Muscle of leg (tissue), 11 donors: ENCODE results near the gene RGL1. TPM values are rescaled to one million over a fixed set of nuclear protein-coding genes. Genes with fewer than 3 reads are reported as not detected.

Experiments
- DNase-seq: peaks from one replicate; pipeline ENCODE4 v3.0.0; 2013
- H3K27ac ChIP-seq: one replicate; pipeline ENCODE4 v1.5.1; 2013; ENCODE audit warnings: mild to moderate bottlenecking, low read length, control low read depth
- H3K27me3 ChIP-seq: one replicate; pipeline ENCODE4 v1.6.1; 2013; ENCODE audit warnings: low read length; ENCODE audit not compliant: control insufficient read depth, insufficient read depth
- H3K36me3 ChIP-seq: one replicate; pipeline ENCODE4 v1.6.1; 2013; ENCODE audit warnings: low read length; ENCODE audit not compliant: control insufficient read depth, insufficient read depth
- H3K4me1 ChIP-seq: one replicate; pipeline ENCODE4 v1.6.1; 2013; ENCODE audit warnings: low read length; ENCODE audit not compliant: control insufficient read depth, insufficient read depth
- H3K4me3 ChIP-seq: one replicate; pipeline ENCODE4 v1.5.1; 2013; ENCODE audit warnings: low read length, control low read depth
- H3K9me3 ChIP-seq: replicated peaks from 2 replicates; pipeline ENCODE4 v1.6.1; 2013; ENCODE audit warnings: low read depth, low read length; ENCODE audit not compliant: control insufficient read depth
- WGBS: methylation state at CpG from one replicate; pipeline ENCODE4 v1.1.5; 2013; ENCODE audit warnings: missing lambda C conversion rate; ENCODE audit not compliant: insufficient coverage; 5-methylcytosine and 5-hydroxymethylcytosine counted together
- polyA plus RNA-seq, 8 donors: library from polyadenylated mRNA; unstranded; fragments of 120-200 nt; gene quantifications; one replicate each; pipeline versions ENCODE4 v1.2.1 to v1.2.3, GENCODE V29; 2013; ENCODE audit warnings: inconsistent platforms in 1 of 8, low replicate concordance in 1 of 8; ENCODE audit not compliant: insufficient read length in 8 of 8, insufficient read depth in 1 of 8
- total RNA-seq: library from RNA; stranded (reverse); fragments of 120-200 nt; gene quantifications from one replicate; pipeline ENCODE4 v1.2.4, GENCODE V29; 2013

RGL1 gene
- total and polyA plus RNA-seq, 9 donors = 20.8 to 40.5 (median 28.3) TPM

GRCh38 chr1:183956559-183957188 is 151.8 kb downstream of the RGL1 start:
- H3K27ac ChIP-seq = no peak overlapping the region
- peaks cover 5% of the 10 kb centered on the region for H3K4me1 ChIP-seq
- peak; percentile 71 for DNase-seq
- no peak overlapping the region for H3K4me3 ChIP-seq
- H3K9me3 ChIP-seq = no peaks in the 10 kb centered on the region
- H3K36me3 ChIP-seq = no peaks in the 10 kb centered on the region
- WGBS = 75% methylated on average over 1 of the region's 2 CpGs
- H3K27me3 ChIP-seq = no peaks in the 10 kb centered on the region

GRCh38 chr1:183957216-183957830 is 152.4 kb downstream of the RGL1 start:
- peaks cover 5% of the 10 kb centered on the region for H3K4me1 ChIP-seq
- no peaks in the 10 kb centered on the region for H3K27me3 ChIP-seq
- no peak overlapping the region for H3K4me3 ChIP-seq
- no peak overlapping the region for H3K27ac ChIP-seq
- no peak for DNase-seq
- WGBS = 100% methylated on average over 1 of the region's 4 CpGs
- no peaks in the 10 kb centered on the region for H3K9me3 ChIP-seq
- H3K36me3 ChIP-seq = no peaks in the 10 kb centered on the region

GRCh38 chr1:183958958-183959357 is 154.0 kb downstream of the RGL1 start:
- no peaks in the 10 kb centered on the region for H3K9me3 ChIP-seq
- no peak overlapping the region for H3K4me3 ChIP-seq
- H3K27me3 ChIP-seq = no peaks in the 10 kb centered on the region
- WGBS = 36% methylated on average over 1 of the region's 1 CpG
- DNase-seq = peak; percentile 50
- no peak overlapping the region for H3K27ac ChIP-seq
- no peaks in the 10 kb centered on the region for H3K36me3 ChIP-seq
- H3K4me1 ChIP-seq = no peaks in the 10 kb centered on the region

GRCh38 chr1:183961132-183961531 is 156.2 kb downstream of the RGL1 start:
- H3K36me3 ChIP-seq = no peaks in the 10 kb centered on the region
- no peak overlapping the region for H3K27ac ChIP-seq
- H3K4me1 ChIP-seq = no peaks in the 10 kb centered on the region
- no CpG with 5 or more reads among the region's 5 CpGs for WGBS
- H3K9me3 ChIP-seq = no peaks in the 10 kb centered on the region
- no peak overlapping the region for H3K4me3 ChIP-seq
- H3K27me3 ChIP-seq = no peaks in the 10 kb centered on the region
- no peak for DNase-seq

- DNase-seq = no peak
- WGBS = 100% methylated on average over 1 of the region's 3 CpGs
- Histone ChIP-seq H3K4me3 (no peak overlapping the region), H3K27ac (no peak overlapping the region), H3K4me1 (no peaks in the 10 kb centered on the region), H3K36me3 (no peaks in the 10 kb centered on the region), H3K9me3 (no peaks in the 10 kb centered on the region), H3K27me3 (no peaks in the 10 kb centered on the region)
These were observed 158.0 kb downstream of the RGL1 start for GRCh38 chr1:183962903-183963302.

- Histone ChIP-seq H3K9me3 (no peaks in the 10 kb centered on the region), H3K27me3 (no peaks in the 10 kb centered on the region), H3K4me3 (no peak overlapping the region), H3K4me1 (no peaks in the 10 kb centered on the region), H3K27ac (no peak overlapping the region), H3K36me3 (peaks cover 4% of the 10 kb centered on the region)
- no CpG with 5 or more reads among the region's 1 CpG for WGBS
- DNase-seq = no peak
These were observed 160.8 kb downstream of the RGL1 start for GRCh38 chr1:183965726-183966125.

- Histone ChIP-seq H3K27me3 (no peaks in the 10 kb centered on the region), H3K36me3 (peaks cover 4% of the 10 kb centered on the region), H3K9me3 (no peaks in the 10 kb centered on the region), H3K4me3 (no peak overlapping the region), H3K4me1 (no peaks in the 10 kb centered on the region), H3K27ac (no peak overlapping the region)
- 100% methylated on average over 1 of the region's 3 CpGs for WGBS
- DNase-seq = no peak
These were observed 161.6 kb downstream of the RGL1 start for GRCh38 chr1:183966487-183966886.

- peaks cover 4% of the 10 kb centered on the region for H3K36me3 ChIP-seq
- no peaks in the 10 kb centered on the region for H3K27me3 ChIP-seq
- DNase-seq = no peak
- no peak overlapping the region for H3K27ac ChIP-seq
- no peaks in the 10 kb centered on the region for H3K9me3 ChIP-seq
- no peak overlapping the region for H3K4me3 ChIP-seq
- H3K4me1 ChIP-seq = no peaks in the 10 kb centered on the region
- no CpG with 5 or more reads among the region's 2 CpGs for WGBS
These were observed 163.0 kb downstream of the RGL1 start for GRCh38 chr1:183967914-183968313.

GRCh38 chr1:183968386-183968785 is 163.5 kb downstream of the RGL1 start:
- WGBS = 43% methylated on average over 1 of the region's 5 CpGs
- Histone ChIP-seq H3K4me1 (no peaks in the 10 kb centered on the region), H3K4me3 (no peak overlapping the region), H3K27me3 (no peaks in the 10 kb centered on the region), H3K36me3 (peaks cover 6% of the 10 kb centered on the region), H3K9me3 (no peaks in the 10 kb centered on the region), H3K27ac (no peak overlapping the region)
- no peak for DNase-seq

GRCh38 chr1:183970516-183971300 is 165.8 kb downstream of the RGL1 start:
- no CpG with 5 or more reads among the region's 4 CpGs for WGBS
- Histone ChIP-seq H3K4me3 (no peak overlapping the region), H3K4me1 (no peaks in the 10 kb centered on the region), H3K36me3 (peaks cover 6% of the 10 kb centered on the region), H3K27ac (no peak overlapping the region), H3K9me3 (no peaks in the 10 kb centered on the region), H3K27me3 (no peaks in the 10 kb centered on the region)
- DNase-seq = no peak
